Trophoblast cell (in vitro differentiated cells and primary cell): ENCODE results near the gene TMEM145.

ENCODE experiments used
- DNase-seq, 2 donors: peaks; one replicate each; pipeline ENCODE4 v3.0.0-alpha.2; 2016
- H2AFZ ChIP-seq: 2 replicates; pipeline ENCODE4 v1.6.1; 2013; ENCODE audit warnings: low read length, moderate library complexity, mild to moderate bottlenecking; ENCODE audit not compliant: insufficient read depth, poor library complexity
- H2AK5ac ChIP-seq: 2 replicates; pipeline ENCODE4 v1.6.1; 2013; ENCODE audit warnings: mild to moderate bottlenecking, low read length
- H2BK120ac ChIP-seq: 2 replicates; pipeline ENCODE4 v1.6.1; 2013; ENCODE audit warnings: low read length, mild to moderate bottlenecking, moderate library complexity; ENCODE audit not compliant: insufficient read depth, poor library complexity
- H2BK12ac ChIP-seq: 2 replicates; pipeline ENCODE4 v1.6.1; 2013; ENCODE audit warnings: mild to moderate bottlenecking, low read length, moderate library complexity
- H2BK5ac ChIP-seq: 2 replicates; pipeline ENCODE4 v1.6.1; 2013; ENCODE audit warnings: low read length, low read depth, moderate library complexity, mild to moderate bottlenecking; ENCODE audit not compliant: poor library complexity
- H3K14ac ChIP-seq: 2 replicates; pipeline ENCODE4 v1.6.1; 2013; ENCODE audit warnings: mild to moderate bottlenecking, low read length
- H3K18ac ChIP-seq: 2 replicates; pipeline ENCODE4 v1.6.1; 2013; ENCODE audit warnings: mild to moderate bottlenecking, low read length
- H3K23ac ChIP-seq: 2 replicates; pipeline ENCODE4 v1.6.1; 2013; ENCODE audit warnings: low read length
- H3K27ac ChIP-seq: 2 replicates; pipeline ENCODE4 v1.5.1; 2013; ENCODE audit warnings: low read depth, mild to moderate bottlenecking, inconsistent platforms, low read length, moderate library complexity
- H3K27me3 ChIP-seq: 2 replicates; pipeline ENCODE4 v1.6.1; 2013; ENCODE audit warnings: inconsistent platforms, mild to moderate bottlenecking, low read length, moderate library complexity; ENCODE audit not compliant: insufficient read depth
- H3K36me3 ChIP-seq, 2 experiments: 1 replicate in 1 of 2; 2 replicates in 1 of 2; pipeline ENCODE4 v1.6.1; 2013; ENCODE audit warnings: low read length in 2 of 2, mild to moderate bottlenecking in 2 of 2, moderate library complexity in 1 of 2; ENCODE audit not compliant: insufficient read depth in 2 of 2, control insufficient read depth in 1 of 2
- H3K4ac ChIP-seq: 2 replicates; pipeline ENCODE4 v1.6.1; 2013; ENCODE audit warnings: low read depth, mild to moderate bottlenecking, low read length, moderate library complexity
- H3K4me1 ChIP-seq, 2 experiments: 1 replicate in 1 of 2; 2 replicates in 1 of 2; pipeline ENCODE4 v1.6.1; 2013; ENCODE audit warnings: low read length in 2 of 2, mild to moderate bottlenecking in 2 of 2, moderate library complexity in 1 of 2; ENCODE audit not compliant: insufficient read depth in 2 of 2, control insufficient read depth in 1 of 2
- H3K4me2 ChIP-seq: 2 replicates; pipeline ENCODE4 v1.6.1; 2013; ENCODE audit warnings: inconsistent platforms, mild to moderate bottlenecking, low read length, moderate library complexity
- H3K4me3 ChIP-seq: 2 replicates; pipeline ENCODE4 v1.5.1; 2013; ENCODE audit warnings: mild to moderate bottlenecking, low read depth, low read length, inconsistent platforms
- H3K79me1 ChIP-seq: one replicate; pipeline ENCODE4 v1.6.1; 2013; ENCODE audit warnings: low read length
- H3K79me2 ChIP-seq: 2 replicates; pipeline ENCODE4 v1.6.1; 2013; ENCODE audit warnings: low read length, mild to moderate bottlenecking; ENCODE audit not compliant: control insufficient read depth, insufficient read depth, poor library complexity
- H3K9ac ChIP-seq: 2 replicates; pipeline ENCODE4 v1.6.1; 2013; ENCODE audit warnings: mild to moderate bottlenecking, low read length
- H3K9me3 ChIP-seq: 2 replicates; pipeline ENCODE4 v1.6.1; 2013; ENCODE audit warnings: low read depth, mild to moderate bottlenecking, control low read depth, inconsistent platforms, low read length; ENCODE audit not compliant: insufficient read depth
- H4K12ac ChIP-seq: 2 replicates; pipeline ENCODE4 v1.6.1; 2013; ENCODE audit warnings: low read depth, mild to moderate bottlenecking, low read length, moderate library complexity
- H4K8ac ChIP-seq: 2 replicates; pipeline ENCODE4 v1.6.1; 2013; ENCODE audit warnings: low read depth, mild to moderate bottlenecking, low read length, moderate library complexity
- H4K91ac ChIP-seq: one replicate; pipeline ENCODE4 v1.6.1; 2013; ENCODE audit warnings: low read depth, mild to moderate bottlenecking, low read length, moderate library complexity
- WGBS: extraction: QIAGEN DNeasy Blood & Tissue Kit; methylation state at CpG from one replicate; pipeline ENCODE4 v1.1.7; 2013; ENCODE audit warnings: missing lambda C conversion rate; ENCODE audit not compliant: insufficient read length, insufficient coverage; ENCODE audit errors: extremely low coverage; 5-methylcytosine and 5-hydroxymethylcytosine counted together

TMEM145 gene

DNA sequence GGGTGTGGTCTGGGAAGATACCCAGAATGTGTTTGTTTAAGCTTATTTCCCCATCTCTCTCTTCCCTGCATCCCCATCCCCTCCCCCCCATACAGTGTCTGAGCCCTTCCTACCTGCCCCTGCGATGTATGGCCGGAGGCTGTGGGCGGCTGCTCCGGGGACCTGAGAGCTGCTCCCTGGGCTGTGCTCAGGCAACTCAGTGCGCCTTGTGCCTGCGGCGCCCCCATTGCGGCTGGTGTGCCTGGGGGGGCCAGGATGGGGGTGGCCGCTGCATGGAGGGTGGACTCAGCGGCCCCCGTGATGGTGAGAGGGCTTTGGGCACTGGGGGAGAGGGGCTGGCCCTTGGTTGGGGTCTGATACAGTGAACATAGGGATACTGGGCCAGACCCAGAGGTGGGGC, 55.3 kb downstream of the TMEM145 start:
- H3K36me3 ChIP-seq, result peaks cover 11 to 15% of the 10 kb centered on the region in 2 experiments
- no CpG with 5 or more reads among the region's 11 CpGs for WGBS
- no peak overlapping the region for H4K12ac ChIP-seq
- H2AK5ac ChIP-seq, result no peak overlapping the region
- H2BK12ac ChIP-seq, result no peak overlapping the region
- H3K4me1 ChIP-seq, result no peaks in the 10 kb centered on the region
- peaks cover 4% of the 10 kb centered on the region for H3K9me3 ChIP-seq
- no peak overlapping the region for H3K4me2 ChIP-seq
- no peaks in the 10 kb centered on the region for H3K27me3 ChIP-seq
- H3K79me2 ChIP-seq, result no peaks in the 10 kb centered on the region
- H2AFZ ChIP-seq, result no peak overlapping the region
- H3K14ac ChIP-seq, result no peak overlapping the region
- H3K27ac ChIP-seq, result no peak overlapping the region
- no peak overlapping the region for H3K9ac ChIP-seq
- no peak overlapping the region for H3K23ac ChIP-seq
- H4K91ac ChIP-seq, result no peak overlapping the region
- no peak overlapping the region for H3K4ac ChIP-seq
- H3K79me1 ChIP-seq, result no peaks in the 10 kb centered on the region
- H4K8ac ChIP-seq, result no peak overlapping the region
- H3K4me3 ChIP-seq, result no peak overlapping the region
- no peak for DNase-seq
- H3K18ac ChIP-seq, result no peak overlapping the region
- H2BK120ac ChIP-seq, result no peak overlapping the region
- no peak overlapping the region for H2BK5ac ChIP-seq

DNA sequence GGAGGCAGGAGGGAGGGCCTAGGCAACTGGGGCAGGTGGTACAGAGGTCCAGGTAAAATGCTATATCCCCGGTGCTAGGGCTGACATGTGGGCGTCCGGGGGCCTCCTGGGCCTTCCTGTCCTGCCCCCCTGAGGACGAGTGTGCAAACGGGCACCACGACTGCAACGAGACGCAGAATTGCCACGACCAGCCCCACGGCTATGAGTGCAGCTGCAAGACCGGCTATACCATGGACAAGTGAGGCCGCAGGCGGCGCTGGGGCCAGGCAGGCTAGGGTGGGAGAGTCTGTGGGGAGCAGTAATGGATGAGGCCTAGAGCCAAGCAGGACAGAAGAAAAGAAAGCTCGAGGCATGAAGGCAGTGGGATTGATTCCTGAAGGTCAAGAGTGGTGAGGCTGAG, 55.7 kb downstream of the TMEM145 start:
- Histone ChIP-seq H2AFZ (no peak overlapping the region), H3K9me3 (peaks cover 4% of the 10 kb centered on the region), H3K4me1 (no peaks in the 10 kb centered on the region), H3K18ac (no peak overlapping the region), H3K79me1 (no peaks in the 10 kb centered on the region), H3K9ac (no peak overlapping the region), H2AK5ac (no peak overlapping the region), H3K4me3 (no peak overlapping the region), H4K8ac (no peak overlapping the region), H3K36me3 (peaks cover 9 to 13% of the 10 kb centered on the region in 2 experiments), H3K4me2 (no peak overlapping the region), H3K27ac (no peak overlapping the region), H2BK5ac (no peak overlapping the region), H3K23ac (no peak overlapping the region), H4K91ac (no peak overlapping the region), H3K14ac (no peak overlapping the region), H3K79me2 (no peaks in the 10 kb centered on the region), H3K4ac (no peak overlapping the region), H2BK120ac (no peak overlapping the region), H4K12ac (no peak overlapping the region), H3K27me3 (no peaks in the 10 kb centered on the region), H2BK12ac (no peak overlapping the region)
- no peak for DNase-seq
- WGBS, result no CpG with 5 or more reads among the region's 15 CpGs

DNA sequence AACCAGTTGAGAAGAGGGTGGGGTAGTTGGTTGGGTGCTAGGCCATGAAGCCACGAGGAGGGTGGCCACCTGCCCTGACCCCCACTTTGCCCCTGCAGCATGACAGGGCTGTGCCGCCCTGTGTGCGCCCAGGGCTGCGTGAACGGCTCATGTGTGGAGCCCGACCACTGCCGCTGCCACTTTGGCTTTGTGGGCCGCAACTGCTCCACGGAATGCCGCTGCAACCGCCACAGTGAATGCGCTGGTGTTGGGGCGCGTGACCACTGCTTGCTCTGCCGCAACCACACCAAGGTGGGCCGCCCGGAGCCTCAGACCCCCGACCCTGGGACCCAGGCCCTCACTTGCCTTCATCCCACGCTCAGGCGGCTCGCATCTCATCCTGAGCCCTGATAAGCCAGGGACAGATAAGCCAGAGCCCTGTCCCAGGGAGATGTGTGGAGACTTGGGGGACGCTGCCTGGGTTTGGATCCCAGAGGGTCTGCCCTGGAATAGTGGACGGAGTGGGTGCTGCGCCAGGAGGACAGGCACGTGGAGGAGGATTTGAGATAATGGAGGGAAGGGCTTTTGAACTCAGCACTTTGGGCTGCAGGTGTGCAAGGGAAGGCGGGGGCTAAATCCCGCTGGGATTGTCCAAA, 56.4 kb downstream of the TMEM145 start:
- no peaks in the 10 kb centered on the region for H3K4me1 ChIP-seq
- H2AK5ac ChIP-seq, result no peak overlapping the region
- no peak overlapping the region for H4K91ac ChIP-seq
- no peak overlapping the region for H3K4me2 ChIP-seq
- H3K4me3 ChIP-seq, result no peak overlapping the region
- H3K4ac ChIP-seq, result no peak overlapping the region
- no peak overlapping the region for H2BK12ac ChIP-seq
- H3K18ac ChIP-seq, result no peak overlapping the region
- no peak overlapping the region for H3K9ac ChIP-seq
- no peaks in the 10 kb centered on the region for H3K79me2 ChIP-seq
- H2AFZ ChIP-seq, result no peak overlapping the region
- H2BK120ac ChIP-seq, result no peak overlapping the region
- H3K14ac ChIP-seq, result no peak overlapping the region
- no peak overlapping the region for H3K23ac ChIP-seq
- no CpG with 5 or more reads among the region's 27 CpGs for WGBS
- no peak overlapping the region for H4K8ac ChIP-seq
- no peak overlapping the region for H3K27ac ChIP-seq
- H2BK5ac ChIP-seq, result no peak overlapping the region
- no peaks in the 10 kb centered on the region for H3K79me1 ChIP-seq
- no peak overlapping the region for H4K12ac ChIP-seq
- peaks cover 4% of the 10 kb centered on the region for H3K9me3 ChIP-seq
- H3K36me3 ChIP-seq, result peaks cover 4 to 6% of the 10 kb centered on the region in 2 experiments
- DNase-seq, result no peak
- H3K27me3 ChIP-seq, result no peaks in the 10 kb centered on the region

DNA sequence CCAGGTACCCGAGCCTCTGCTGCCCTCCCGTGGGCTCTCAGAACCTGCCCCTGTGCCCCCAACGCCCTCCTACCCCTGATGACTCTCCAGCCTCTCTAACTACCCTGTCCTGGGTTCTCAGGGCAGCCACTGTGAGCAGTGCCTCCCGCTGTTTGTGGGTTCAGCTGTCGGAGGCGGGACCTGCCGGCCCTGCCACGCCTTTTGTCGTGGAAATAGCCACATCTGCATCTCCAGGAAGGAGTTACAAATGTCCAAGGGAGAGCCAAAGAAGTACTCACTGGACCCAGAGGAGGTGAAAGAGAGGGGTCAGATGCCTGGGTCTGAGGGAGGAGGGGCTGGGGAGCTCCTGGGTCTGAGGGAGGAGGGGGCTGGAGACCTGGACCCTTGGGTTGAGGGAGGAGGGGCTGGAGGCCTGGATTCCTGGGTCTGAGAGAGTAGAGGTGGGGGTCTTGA, 57.0 kb downstream of the TMEM145 start:
- Histone ChIP-seq H3K18ac (no peak overlapping the region), H4K8ac (no peak overlapping the region), H3K9ac (no peak overlapping the region), H3K79me1 (no peaks in the 10 kb centered on the region), H3K4me1 (no peaks in the 10 kb centered on the region), H3K27ac (no peak overlapping the region), H4K91ac (no peak overlapping the region), H2BK120ac (no peak overlapping the region), H3K23ac (no peak overlapping the region), H3K9me3 (peaks cover 4% of the 10 kb centered on the region), H3K4me2 (no peak overlapping the region), H3K36me3 (peaks cover 9 to 10% of the 10 kb centered on the region in 2 experiments), H4K12ac (no peak overlapping the region), H2BK12ac (no peak overlapping the region), H3K4ac (no peak overlapping the region), H2AFZ (no peak overlapping the region), H3K14ac (no peak overlapping the region), H3K4me3 (no peak overlapping the region), H3K27me3 (no peaks in the 10 kb centered on the region), H2BK5ac (no peak overlapping the region), H3K79me2 (no peaks in the 10 kb centered on the region), H2AK5ac (no peak overlapping the region)
- DNase-seq, result no peak
- no CpG with 5 or more reads among the region's 9 CpGs for WGBS
